ENCODE results near the gene TIMM44. TPM values are rescaled to one million over a fixed set of nuclear protein-coding genes. Genes with fewer than 3 reads are reported as not detected.

TIMM44 gene
- total and polyA plus RNA-seq, 2 of the 8 experiments (the other 6 are each of a cell fraction or from before 2014, with no cell fraction given), result 131 to 150 TPM

DNA sequence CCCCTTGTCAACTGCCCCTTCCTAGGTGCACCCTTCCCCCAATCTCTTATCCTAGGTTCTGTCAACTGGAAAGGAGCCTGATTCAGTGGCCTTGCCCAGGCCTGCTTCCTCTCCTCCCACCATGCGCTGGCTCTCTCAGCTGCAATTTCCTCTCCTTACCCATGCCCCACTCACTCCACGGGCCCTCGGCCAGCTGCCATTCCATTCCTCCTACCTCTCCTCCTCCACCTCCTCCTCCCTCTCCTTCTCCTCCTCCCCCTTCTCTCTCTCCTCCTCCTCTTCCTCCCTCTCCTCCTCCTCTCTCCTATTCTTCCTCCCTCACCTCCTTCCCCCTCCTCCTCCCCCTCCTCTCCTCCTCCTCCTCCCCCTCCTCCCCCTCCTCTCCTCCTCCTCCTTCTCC lies 9.6 kb upstream of the TIMM44 start:
- Histone ChIP-seq H3K79me2 (ENCODE audit: control insufficient read depth in 1 of 2, insufficient read depth in 2 of 2, low read length in 2 of 2) (no peaks in the 10 kb centered on the region), H3K27ac (ENCODE audit: low read depth, low read length) (no peak overlapping the region), H3K36me3 (ENCODE audit: control insufficient read depth in 2 of 4, insufficient read depth in 4 of 4, low read length in 3 of 4) (no peaks in the 10 kb centered on the region), H3K4ac (replicated peaks; ENCODE audit: insufficient read length, low read depth, low read length) (no peak overlapping the region), H4K8ac (ENCODE audit: extremely low read depth, insufficient read depth, low read length) (no peak overlapping the region), H2AFZ (ENCODE audit: low read length) (no peak overlapping the region), H3K79me1 (ENCODE audit: low read depth, low read length) (no peaks in the 10 kb centered on the region), H3K4me3 (ENCODE audit: extremely low read depth in 1 of 4, insufficient read depth in 2 of 4, low read depth in 3 of 4, low read length in 4 of 4) (no peak overlapping the region), H3K9me3 (ENCODE audit: insufficient read depth in 2 of 2, low read depth in 1 of 2, low read length in 1 of 2) (no peaks in the 10 kb centered on the region), H3K27me3 (replicated peaks in 1 of 4; ENCODE audit: control insufficient read depth in 3 of 4, extremely low read depth in 1 of 4, insufficient read depth in 3 of 4, low read length in 3 of 4) (no peaks in the 10 kb centered on the region; a peak in 1 of 7 replicates), H4K91ac (replicated peaks; ENCODE audit: insufficient read length, low read length) (no peak overlapping the region), H3K23me2 (ENCODE audit: low read depth, low read length) (peaks cover 4% of the 10 kb centered on the region; the same call in 1 of the 2 replicates), H3K14ac (ENCODE audit: insufficient read length) (no peak overlapping the region), H2BK120ac (replicated peaks; ENCODE audit: low read depth, low read length) (no peak overlapping the region), H4K5ac (ENCODE audit: insufficient read length, low read depth, low read length) (no peak overlapping the region), H2BK5ac (ENCODE audit: low read depth, low read length) (peak overlapping the region; percentile 48; the same call in 1 of the 2 replicates), H3K4me1 (replicated peaks in 1 of 4; ENCODE audit: control insufficient read depth in 3 of 4, insufficient read depth in 4 of 4, low read length in 3 of 4) (peaks cover 0 to 4% (median 0%) of the 10 kb centered on the region in 4 experiments; a peak in 1 of 7 replicates), H2BK20ac (ENCODE audit: low read length) (0 out of 2 replicates have a peak overlapping the region, but pooled peaks have one; percentile 72), H3K23ac (ENCODE audit: insufficient read length) (no peak overlapping the region), H3K4me2 (ENCODE audit: insufficient read depth in 1 of 2, low read depth in 2 of 2, low read length in 2 of 2) (no peak overlapping the region), H2BK12ac (ENCODE audit: low read depth, low read length) (peak overlapping the region; percentile 68; the same call in 1 of the 2 replicates), H2AK5ac (ENCODE audit: low read depth, low read length) (no peak overlapping the region), H3K9ac (replicated peaks in 1 of 4; ENCODE audit: extremely low read depth in 1 of 4, low read depth in 3 of 4, low read length in 3 of 4) (no peak overlapping the region), H2BK15ac (ENCODE audit: low read length) (no peak overlapping the region), H3K18ac (ENCODE audit: extremely low read depth, low read length) (peak overlapping the region; percentile 60), H4K20me1 (replicated peaks in 1 of 2; ENCODE audit: control insufficient read depth in 1 of 2, insufficient read depth in 2 of 2, low read length in 2 of 2) (peaks cover 0 to 2% of the 10 kb centered on the region in 2 experiments), H3K56ac (replicated peaks; ENCODE audit: insufficient read length, low read depth, low read length) (no peak overlapping the region)
- DNase-seq (ENCODE audit: low read depth in 1 of 2, low spot score in 2 of 2) (no peak), FAIRE-seq (no peak)
- POLR2A ChIA-PET (ENCODE audit: partially characterized antibody), result interaction anchor here (0.8 to 6.6 kb wide), 5 partner anchors 12 to 55 kb away, joined by 3 to 98 read pairs (median 4); partner anchors contain the start of gene TIMM44
- CTCF ChIA-PET (ENCODE audit: partially characterized antibody), result interaction anchor here (1.2 to 3.3 kb wide), 2 partner anchors 17 to 116 kb away, joined by 4 to 15 read pairs; no protein-coding TSS in a partner anchor
- 67% methylated on average over 1 of the region's 3 CpGs; no CpG with 5 or more reads in 1 of the 2 experiments for WGBS, 2 experiments (ENCODE audit: extremely low coverage in 1 of 2, insufficient coverage in 1 of 2, insufficient read length in 1 of 2, insufficient replicate concordance in 2 of 2, low coverage in 1 of 2, low lambda C conversion rate in 2 of 2, missing lambda C conversion rate in 1 of 2)
- TF ChIP-seq HDAC2 (IDR thresholded peaks at IDR 0.05; ENCODE audit: borderline replicate concordance in 1 of 2, low read depth in 2 of 2, low read length in 2 of 2) (no peak), RAD21 (IDR thresholded peaks at IDR 0.05 in 1 of 2, conservative IDR thresholded peaks at IDR 0.05 in 1 of 2; ENCODE audit: low read depth in 2 of 2, low read length in 2 of 2) (no peak), ASH2L (IDR thresholded peaks at IDR 0.05; ENCODE audit: low read length) (no peak), EP300 (IDR thresholded peaks at IDR 0.05; ENCODE audit: borderline replicate concordance in 1 of 2, low read depth in 2 of 2, low read length in 2 of 2) (no peak), RNF2 (IDR thresholded peaks at IDR 0.05; ENCODE audit: borderline replicate concordance, low read depth, low read length, missing control alignments, poor library complexity, severe bottlenecking) (no peak), NRF1 (IDR thresholded peaks at IDR 0.05; ENCODE audit: low read depth, low read length) (no peak), NANOG (IDR thresholded peaks at IDR 0.05; ENCODE audit: insufficient read depth, low read depth, low read length, poor library complexity, severe bottlenecking) (no peak)
